HCT116 (cell line): ENCODE data around the gene ADAD2. TPM values are rescaled to one million over a fixed set of nuclear protein-coding genes. Genes with fewer than 3 reads are reported as not detected.

Experiments used
- ATAC-seq: fragments of 200-7000 bp; cut with Tn5 transposase; 2 replicates; pipeline ENCODE4 v1.9.1; 2020; ENCODE audit warnings: mild to moderate bottlenecking, moderate library complexity
- BruUV-seq: library from RNA; stranded (reverse); fragments of 400-500 nt; replicated peaks from 2 replicates; lab custom pipeline; 2021; lab: Mats Ljungman, UMichigan
- CTCF ChIA-PET: fragments of 300-600 bp; sonication (Branson Sonifier 250); formaldehyde crosslinking; loops from one replicate; lab custom pipeline; 2021; ENCODE audit warnings: antibody characterized with exemption; lab: Charles Lee
- POLR2A ChIA-PET: fragments of 300-600, 350-600 bp; sonication (Branson Sonifier 250); formaldehyde crosslinking; loops from one replicate; lab custom pipeline; 2021; ENCODE audit warnings: antibody characterized with exemption; lab: Charles Lee
- RAD21 ChIA-PET, 2 experiments: fragments of 300-600 bp; sonication (Branson Sonifier 250); formaldehyde crosslinking; loops; one replicate each; lab custom pipeline; 2023; ENCODE audit warnings: low total read pairs in 2 of 2; ENCODE audit not compliant: uncharacterized antibody in 2 of 2, unreplicated experiment in 2 of 2, low non-redundant PET in 1 of 2; lab: Charles Lee
- DNase-seq: peaks from one replicate; pipeline ENCODE4 v3.0.0-alpha.2; 2010; ENCODE audit warnings: low read depth, low spot score
- H2AFZ ChIP-seq: fragments of 200-600 bp; shearing (Covaris generic), sonication (generic); 2 replicates; pipeline ENCODE4 v1.6.1; 2017; ENCODE audit warnings: low read depth, mixed run types, mixed read lengths, antibody characterized with exemption, low read length; ENCODE audit not compliant: poor library complexity, severe bottlenecking
- H3K27ac ChIP-seq: 2 replicates; pipeline ENCODE4 v1.5.1; 2012; ENCODE audit warnings: low read depth, low read length
- H3K27me3 ChIP-seq: fragments of 200-600 bp; sonication (generic); 2 replicates; pipeline ENCODE4 v1.6.1; 2016; ENCODE audit warnings: mixed run types, low read length, mixed read lengths; ENCODE audit not compliant: insufficient read depth
- H3K36me3 ChIP-seq, 2 experiments: fragments of 200-500 bp in 1 of 2; fragments of 200-600 bp in 1 of 2; sonication (Bioruptor generic) in 1 of 2; sonication (generic) in 1 of 2; 2 replicates each; pipeline versions ENCODE4 v1.5.1 to v1.6.1; 2014 to 2016; ENCODE audit warnings: low read length in 2 of 2, inconsistent platforms in 1 of 2, mixed read lengths in 1 of 2, mixed run types in 1 of 2; ENCODE audit not compliant: insufficient read depth in 2 of 2, control insufficient read depth in 1 of 2
- H3K4me1 ChIP-seq, 2 experiments: fragments of 200-600 bp in 1 of 2; sonication (generic) in 1 of 2; 2 replicates each; pipeline versions ENCODE4 v1.5.1 to v1.6.1; 2012 to 2017; ENCODE audit warnings: low read length in 2 of 2, inconsistent platforms in 1 of 2, mild to moderate bottlenecking in 1 of 2, mixed read lengths in 1 of 2, mixed run types in 1 of 2, moderate library complexity in 1 of 2; ENCODE audit not compliant: insufficient read depth in 2 of 2, control insufficient read depth in 1 of 2
- H3K4me2 ChIP-seq: fragments of 200-600 bp; sonication (generic); 2 replicates; pipeline ENCODE4 v1.6.1; 2017; ENCODE audit warnings: mixed run types, low read length, mixed read lengths
- H3K4me3 ChIP-seq, 2 experiments: fragments of 200-600 bp in 1 of 2; sonication (generic) in 1 of 2; replicated peaks in 1 of 2; 2 replicates each; pipeline ENCODE4 v1.5.1; 2011 to 2016; ENCODE audit warnings: low read length in 2 of 2, control low read depth in 1 of 2, low read depth in 1 of 2, mild to moderate bottlenecking in 1 of 2, mixed read lengths in 1 of 2, mixed run types in 1 of 2
- H3K79me2 ChIP-seq: fragments of 200-600 bp; sonication (generic); 2 replicates; pipeline ENCODE4 v1.6.1; 2017; ENCODE audit warnings: mild to moderate bottlenecking, mixed run types, low read length, moderate library complexity, mixed read lengths; ENCODE audit not compliant: insufficient read depth
- H3K9ac ChIP-seq: fragments of 200-600 bp; sonication (generic); 2 replicates; pipeline ENCODE4 v1.6.1; 2016; ENCODE audit warnings: low read length, mixed read lengths
- H3K9me2 ChIP-seq: fragments of 200-600 bp; sonication (generic), shearing (Covaris generic); 2 replicates; pipeline ENCODE4 v1.6.1; 2017; ENCODE audit warnings: mixed run types, mild to moderate bottlenecking, moderate library complexity; ENCODE audit not compliant: insufficient read depth
- H3K9me3 ChIP-seq, 2 experiments: fragments of 200-500 bp in 1 of 2; fragments of 200-600 bp in 1 of 2; sonication (Bioruptor generic) in 1 of 2; sonication (generic) in 1 of 2; 2 replicates each; pipeline ENCODE4 v1.6.1; 2014 to 2017; ENCODE audit warnings: low read length in 2 of 2, mixed read lengths in 2 of 2, inconsistent platforms in 1 of 2, low read depth in 1 of 2, mild to moderate bottlenecking in 1 of 2, mixed run types in 1 of 2, moderate library complexity in 1 of 2; ENCODE audit not compliant: control insufficient read depth in 1 of 2, insufficient read depth in 1 of 2
- H4K20me1 ChIP-seq: fragments of 200-600 bp; sonication (generic), shearing (Covaris generic); 2 replicates; pipeline ENCODE4 v1.6.1; 2017; ENCODE audit warnings: mixed run types, mild to moderate bottlenecking, moderate library complexity; ENCODE audit not compliant: insufficient read depth
- CEBPB ChIP-seq: IDR thresholded peaks from 2 replicates; pipeline ENCODE4 v1.6.1; 2012; ENCODE audit warnings: low read depth
- EGR1 ChIP-seq: IDR thresholded peaks from 2 replicates; pipeline ENCODE4 v1.6.1; 2012; ENCODE audit warnings: low read depth
- ELF1 ChIP-seq: IDR thresholded peaks from 2 replicates; pipeline ENCODE4 v1.6.1; 2012; ENCODE audit warnings: low read depth, borderline replicate concordance
- EZH2phosphoT487 ChIP-seq: fragments of 200-600 bp; IDR thresholded peaks from 2 replicates; pipeline ENCODE4 v1.6.1; 2018; ENCODE audit warnings: antibody characterized with exemption, borderline replicate concordance
- FOSL1 ChIP-seq: IDR thresholded peaks from 2 replicates; pipeline ENCODE4 v1.6.1; 2012; ENCODE audit warnings: low read depth
- JUND ChIP-seq: IDR thresholded peaks from 2 replicates; pipeline ENCODE4 v1.6.1; 2012
- POLR2A ChIP-seq: IDR thresholded peaks from 2 replicates; pipeline ENCODE4 v1.7.0; 2011; ENCODE audit warnings: borderline replicate concordance; ENCODE audit not compliant: insufficient read depth, insufficient read length; ENCODE audit errors: extremely low read depth
- ZBTB33 ChIP-seq: IDR thresholded peaks from 2 replicates; pipeline ENCODE4 v1.6.1; 2011; ENCODE audit warnings: mild to moderate bottlenecking, low read length, moderate library complexity; ENCODE audit not compliant: insufficient replicate concordance; ENCODE audit errors: extremely low read depth
- intact Hi-C: fragments of 100-400 bp; cut with micrococcal nuclease; formaldehyde crosslinking; loops from 2 replicates; pipeline ENCODE4 v1.10.0; 2022
- total RNA-seq: library from RNA; stranded (reverse); gene quantifications from one replicate; pipeline ENCODE4 v1.2.1, GENCODE V29; 2021; ENCODE audit not compliant: unreplicated experiment

Gene ADAD2
- total RNA-seq, 1 experiment from 2014 or later: not detected

- intact Hi-C loops: no loop called here
- H3K9me2 ChIP-seq: no peaks in the 10 kb centered on the region
- no peak overlapping the region for H3K27ac ChIP-seq
- no peak for ATAC-seq
- H3K9me3 ChIP-seq: no peaks in the 10 kb centered on the region; a peak in 1 of 4 replicates
- peaks cover 0 to 5% of the 10 kb centered on the region in 2 experiments; a peak in 1 of 4 replicates for H3K4me1 ChIP-seq
- H3K9ac ChIP-seq: no peak overlapping the region
- TF ChIP-seq EZH2phosphoT487: no peak
- H3K36me3 ChIP-seq: no peaks in the 10 kb centered on the region
- ChIA-PET POLR2A (no interaction called here), RAD21 (no interaction called here), CTCF (interaction anchor here (1.3 kb wide), 1 partner anchor 26 kb away, joined by 6 read pairs; the partner anchor contains the start of gene TAF1C)
- no peak for DNase-seq
- BruUV-seq: no TSS peak
- H3K4me2 ChIP-seq: no peak overlapping the region
- H4K20me1 ChIP-seq: no peaks in the 10 kb centered on the region
- H2AFZ ChIP-seq: no peak overlapping the region
- peaks cover 13% of the 10 kb centered on the region; the same call in 1 of the 2 replicates for H3K27me3 ChIP-seq
- no peaks in the 10 kb centered on the region for H3K79me2 ChIP-seq
- H3K4me3 ChIP-seq: no peak overlapping the region
Measured at GRCh38 chr16:84161037-84161436, 29.9 kb upstream of the ADAD2 start.

DNA sequence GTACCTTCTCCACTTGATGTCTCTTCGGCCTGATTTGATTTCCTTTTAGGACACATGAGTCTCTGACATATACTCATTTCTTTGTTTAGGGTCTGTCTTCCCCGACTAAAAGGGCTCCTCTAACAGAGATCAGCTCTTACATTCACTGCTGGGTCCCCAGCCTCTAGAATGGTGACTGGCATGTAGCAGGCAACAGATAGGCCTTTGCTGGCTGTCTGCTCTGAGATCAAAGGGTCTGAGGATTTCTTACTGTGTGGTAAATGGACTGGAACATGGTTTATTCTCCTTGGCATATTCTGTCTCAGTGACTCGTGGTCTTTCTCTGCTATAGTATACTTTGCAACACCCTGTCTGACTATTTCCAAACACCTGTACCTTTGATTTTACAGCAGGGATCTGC, 29.2 kb upstream of the ADAD2 start:
- ATAC-seq (0 out of 2 replicates have a peak, but pooled peaks have one; percentile 6), DNase-seq (no peak)
- TF ChIP-seq POLR2A: no peak
- no peak for TF ChIP-seq ELF1
- TF ChIP-seq ZBTB33: no peak
- TF ChIP-seq JUND: no peak
- TF ChIP-seq FOSL1: no peak
- TF ChIP-seq EGR1: no peak
- no peak for TF ChIP-seq CEBPB
- ChIA-PET RAD21 (no interaction called here), POLR2A (no interaction called here), CTCF (no interaction called here)
- Histone ChIP-seq H4K20me1 (no peaks in the 10 kb centered on the region), H3K27ac (no peak overlapping the region), H3K4me1 (no peaks in the 10 kb centered on the region), H2AFZ (no peak overlapping the region), H3K4me2 (no peak overlapping the region), H3K4me3 (no peak overlapping the region), H3K9ac (no peak overlapping the region), H3K9me2 (no peaks in the 10 kb centered on the region), H3K36me3 (no peaks in the 10 kb centered on the region), H3K27me3 (peaks cover 16% of the 10 kb centered on the region; the same call in 1 of the 2 replicates), H3K79me2 (no peaks in the 10 kb centered on the region), H3K9me3 (no peaks in the 10 kb centered on the region)
- intact Hi-C loops: no loop called here
- BruUV-seq: no TSS peak
